Urinary bladder (tissue), 4 donors: ENCODE results near the gene ADGRE1. TPM values are rescaled to one million over a fixed set of nuclear protein-coding genes. Genes with fewer than 3 reads are reported as not detected.

Source experiments
- DNase-seq: peaks from one replicate; pipeline ENCODE4 v3.0.0-alpha.2; 2015; ENCODE audit errors: extremely low spot score
- H3K27ac ChIP-seq: one replicate; pipeline ENCODE4 v1.5.1; 2013; ENCODE audit warnings: low read depth, mild to moderate bottlenecking, moderate library complexity
- H3K36me3 ChIP-seq: one replicate; pipeline ENCODE4 v1.6.1; 2013; ENCODE audit warnings: mild to moderate bottlenecking, moderate library complexity; ENCODE audit not compliant: insufficient read depth
- H3K4me1 ChIP-seq: one replicate; pipeline ENCODE4 v1.6.1; 2013; ENCODE audit warnings: mild to moderate bottlenecking, moderate library complexity; ENCODE audit not compliant: insufficient read depth
- H3K4me3 ChIP-seq: one replicate; pipeline ENCODE4 v1.5.1; 2013; ENCODE audit warnings: low read depth, low read length
- WGBS: extraction: QIAGEN DNeasy Blood & Tissue Kit; methylation state at CpG from one replicate; pipeline ENCODE4 v1.1.7; 2013; 5-methylcytosine and 5-hydroxymethylcytosine counted together
- polyA plus RNA-seq: library from polyadenylated mRNA; stranded (reverse); fragments of 200-250 nt; gene quantifications from one replicate; pipeline ENCODE4 v1.2.3, GENCODE V29; 2013
- total RNA-seq: library from RNA; depleted of rRNA; stranded (reverse); fragments of >200 nt; gene quantifications from one replicate; pipeline ENCODE4 v1.2.3, GENCODE V29; 2014
- donor health status: healthy with polysubstance abuse.
- donor health status: healthy.

The ADGRE1 gene
- total and polyA plus RNA-seq, 2 donors, result 0.10 to 0.53 TPM

- DNase-seq, result no peak
- no peak overlapping the region for H3K4me3 ChIP-seq
- WGBS, result 41% methylated on average over 5 of the region's 5 CpGs
- H3K36me3 ChIP-seq, result no peaks in the 10 kb centered on the region
- no peaks in the 10 kb centered on the region for H3K4me1 ChIP-seq
- no peak overlapping the region for H3K27ac ChIP-seq
Observed at GRCh38 chr19:6947745-6948144, 60.4 kb downstream of the ADGRE1 start.

- Histone ChIP-seq H3K27ac (no peak overlapping the region), H3K4me3 (no peak overlapping the region), H3K4me1 (no peaks in the 10 kb centered on the region), H3K36me3 (no peaks in the 10 kb centered on the region)
- 87% methylated on average over 2 of the region's 2 CpGs for WGBS
- DNase-seq, result no peak
Observed at GRCh38 chr19:6948884-6949283, 61.5 kb downstream of the ADGRE1 start.

GRCh38 chr19:6952956-6953355 lies 65.6 kb downstream of the ADGRE1 start:
- Histone ChIP-seq H3K27ac (no peak overlapping the region), H3K4me3 (no peak overlapping the region), H3K36me3 (no peaks in the 10 kb centered on the region), H3K4me1 (no peaks in the 10 kb centered on the region)
- 82% methylated on average over 9 of the region's 9 CpGs for WGBS
- DNase-seq, result no peak

- Histone ChIP-seq H3K4me3 (no peak overlapping the region), H3K36me3 (no peaks in the 10 kb centered on the region), H3K27ac (no peak overlapping the region), H3K4me1 (no peaks in the 10 kb centered on the region)
- DNase-seq, result no peak
- WGBS, result 99% methylated on average over 3 of the region's 3 CpGs
Observed at GRCh38 chr19:6955082-6955481, 67.7 kb downstream of the ADGRE1 start.

DNA sequence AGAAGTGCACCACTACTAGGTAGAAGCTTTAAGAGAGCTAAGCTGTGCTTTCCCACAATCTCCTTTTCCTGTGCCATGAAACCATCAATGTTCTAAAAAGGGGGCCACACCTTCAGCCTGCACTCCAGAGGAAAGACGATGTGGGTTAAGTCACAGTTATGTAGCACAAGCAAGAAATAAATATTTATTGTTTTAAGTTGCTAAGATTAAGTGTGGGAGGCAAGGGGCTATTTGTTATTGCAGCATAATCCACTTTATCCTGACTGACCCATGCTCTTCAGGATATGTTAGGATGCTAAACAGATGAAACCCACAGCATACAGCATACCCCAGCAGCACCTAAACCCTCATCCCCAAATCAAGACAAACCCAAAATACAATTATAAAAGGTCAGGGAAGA lies 69.2 kb downstream of the ADGRE1 start:
- H3K36me3 ChIP-seq, result no peaks in the 10 kb centered on the region
- 75% methylated on average over 1 of the region's 1 CpG for WGBS
- DNase-seq, result no peak
- H3K4me1 ChIP-seq, result no peaks in the 10 kb centered on the region
- no peak overlapping the region for H3K27ac ChIP-seq
- no peak overlapping the region for H3K4me3 ChIP-seq

- DNase-seq, result no peak
- H3K4me1 ChIP-seq, result no peaks in the 10 kb centered on the region
- H3K36me3 ChIP-seq, result no peaks in the 10 kb centered on the region
- H3K27ac ChIP-seq, result no peak overlapping the region
- H3K4me3 ChIP-seq, result no peak overlapping the region
- 72% methylated on average over 3 of the region's 3 CpGs for WGBS
Observed at GRCh38 chr19:6958791-6959190, 71.4 kb downstream of the ADGRE1 start.

DNA sequence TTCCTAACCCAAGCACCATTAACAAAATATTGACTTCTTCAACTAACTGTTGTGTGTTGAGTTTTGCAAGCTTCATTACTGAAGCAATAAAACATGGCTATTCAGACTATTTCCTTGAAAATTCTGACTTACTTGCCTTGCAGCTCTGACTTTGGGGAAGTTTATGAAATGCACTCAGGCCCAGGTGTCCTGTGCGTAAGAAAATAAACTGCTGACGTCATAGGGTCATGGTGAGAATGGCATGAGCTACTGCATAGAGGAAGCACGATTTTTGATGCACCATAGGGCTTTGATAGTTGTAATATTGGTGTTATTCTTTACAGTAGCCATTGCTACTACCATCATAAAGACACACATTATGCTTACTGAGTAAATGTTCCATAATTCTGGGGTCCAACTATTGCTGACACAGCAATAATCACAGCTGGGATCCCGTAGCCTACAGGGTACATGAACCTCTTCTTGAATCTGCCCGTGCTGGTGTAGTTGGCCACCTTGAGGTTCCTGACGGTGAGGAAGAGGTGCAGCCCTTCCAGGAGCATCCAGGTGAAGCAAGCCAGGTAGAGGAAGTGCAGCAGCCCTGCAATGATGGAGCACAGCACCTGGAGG lies 76.0 kb downstream of the ADGRE1 start:
- 70% methylated on average over 6 of the region's 6 CpGs for WGBS
- H3K4me3 ChIP-seq, result no peak overlapping the region
- no peaks in the 10 kb centered on the region for H3K36me3 ChIP-seq
- no peak for DNase-seq
- H3K27ac ChIP-seq, result no peak overlapping the region
- H3K4me1 ChIP-seq, result no peaks in the 10 kb centered on the region

- 53% methylated on average over 4 of the region's 4 CpGs for WGBS
- Histone ChIP-seq H3K4me3 (no peak overlapping the region), H3K4me1 (no peaks in the 10 kb centered on the region), H3K36me3 (no peaks in the 10 kb centered on the region), H3K27ac (no peak overlapping the region)
- no peak for DNase-seq
Observed at GRCh38 chr19:6963937-6964336, 76.6 kb downstream of the ADGRE1 start.

DNA sequence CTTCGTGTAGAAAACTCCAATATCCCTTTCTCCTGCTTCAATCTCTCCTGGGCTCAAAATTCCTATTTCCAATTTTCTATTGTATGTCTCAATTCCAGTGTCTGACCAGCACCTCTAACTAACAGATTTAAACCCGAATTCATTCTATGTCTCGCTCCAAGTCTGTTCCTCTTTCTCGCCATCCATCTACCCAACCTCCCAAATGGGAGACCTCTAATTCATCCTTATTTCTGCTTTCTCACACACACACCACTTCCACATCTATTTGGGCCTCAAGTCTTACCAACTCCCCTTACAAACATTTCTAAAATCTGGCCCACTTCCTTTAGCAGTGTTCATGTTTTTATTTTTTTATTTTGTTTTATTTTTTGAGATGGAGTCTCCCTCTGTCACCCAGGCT lies 80.6 kb downstream of the ADGRE1 start:
- Histone ChIP-seq H3K4me1 (no peaks in the 10 kb centered on the region), H3K36me3 (no peaks in the 10 kb centered on the region), H3K27ac (no peak overlapping the region), H3K4me3 (no peak overlapping the region)
- no peak for DNase-seq
- 69% methylated on average over 4 of the region's 4 CpGs for WGBS

- Histone ChIP-seq H3K4me3 (no peak overlapping the region), H3K27ac (no peak overlapping the region), H3K4me1 (no peaks in the 10 kb centered on the region), H3K36me3 (no peaks in the 10 kb centered on the region)
- 79% methylated on average over 2 of the region's 2 CpGs for WGBS
- no peak for DNase-seq
Observed at GRCh38 chr19:6969490-6969889, 82.1 kb downstream of the ADGRE1 start.

- Histone ChIP-seq H3K4me1 (no peaks in the 10 kb centered on the region), H3K4me3 (no peak overlapping the region), H3K36me3 (no peaks in the 10 kb centered on the region), H3K27ac (no peak overlapping the region)
- WGBS, result 59% methylated on average over 2 of the region's 2 CpGs
- no peak for DNase-seq
Observed at GRCh38 chr19:6970021-6970420, 82.6 kb downstream of the ADGRE1 start.

GRCh38 chr19:6970443-6970842 lies 83.1 kb downstream of the ADGRE1 start:
- WGBS, result 88% methylated on average over 5 of the region's 5 CpGs
- H3K4me1 ChIP-seq, result no peaks in the 10 kb centered on the region
- no peak overlapping the region for H3K27ac ChIP-seq
- no peak for DNase-seq
- no peaks in the 10 kb centered on the region for H3K36me3 ChIP-seq
- no peak overlapping the region for H3K4me3 ChIP-seq

GRCh38 chr19:6971366-6971765 lies 84.0 kb downstream of the ADGRE1 start:
- no peak for DNase-seq
- Histone ChIP-seq H3K4me1 (no peaks in the 10 kb centered on the region), H3K27ac (no peak overlapping the region), H3K4me3 (no peak overlapping the region), H3K36me3 (no peaks in the 10 kb centered on the region)
- 89% methylated on average over 1 of the region's 1 CpG for WGBS

DNA sequence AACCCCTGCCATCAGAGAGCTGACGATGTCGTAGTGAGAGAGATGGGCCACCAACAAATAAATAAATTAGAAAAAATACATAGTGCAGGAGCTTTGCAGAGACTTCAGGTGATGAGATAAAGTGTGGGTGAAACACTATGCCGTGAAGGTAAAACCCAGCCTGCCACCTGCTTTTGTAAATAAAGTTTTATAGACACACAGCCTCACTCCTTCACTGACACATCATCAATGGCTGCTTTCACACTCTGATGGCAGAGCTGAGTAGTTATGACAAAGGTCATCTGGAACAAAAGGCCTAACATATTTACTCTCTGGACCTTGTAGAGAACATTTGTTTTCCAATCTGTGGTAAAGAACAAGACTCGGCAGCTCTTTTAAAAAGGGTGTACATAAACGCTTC lies 88.8 kb downstream of the ADGRE1 start:
- H3K36me3 ChIP-seq, result no peaks in the 10 kb centered on the region
- WGBS, result 89% methylated on average over 5 of the region's 5 CpGs
- H3K4me1 ChIP-seq, result no peaks in the 10 kb centered on the region
- DNase-seq, result no peak
- H3K27ac ChIP-seq, result no peak overlapping the region
- H3K4me3 ChIP-seq, result no peak overlapping the region

GRCh38 chr19:6979399-6979798 lies 92.0 kb downstream of the ADGRE1 start:
- DNase-seq, result no peak
- Histone ChIP-seq H3K4me1 (no peaks in the 10 kb centered on the region), H3K4me3 (no peak overlapping the region), H3K36me3 (no peaks in the 10 kb centered on the region), H3K27ac (no peak overlapping the region)
- 76% methylated on average over 3 of the region's 3 CpGs for WGBS
